Measurements from ENCODE around the gene HES7. TPM values are rescaled to one million over a fixed set of nuclear protein-coding genes. Genes with fewer than 3 reads are reported as not detected.
A peak's percentile ranks its signal among the peaks of the same experiment; 100 is the strongest.
"Not testable (repeated sequence)": the region's sequence is repeated elsewhere in the genome, so short reads cannot be mapped to it uniquely, and the experiment has no call there.

HES7 gene
- total RNA-seq, 4 donors from 2014 or later = 0.46 TPM; not detected in 3

DNA sequence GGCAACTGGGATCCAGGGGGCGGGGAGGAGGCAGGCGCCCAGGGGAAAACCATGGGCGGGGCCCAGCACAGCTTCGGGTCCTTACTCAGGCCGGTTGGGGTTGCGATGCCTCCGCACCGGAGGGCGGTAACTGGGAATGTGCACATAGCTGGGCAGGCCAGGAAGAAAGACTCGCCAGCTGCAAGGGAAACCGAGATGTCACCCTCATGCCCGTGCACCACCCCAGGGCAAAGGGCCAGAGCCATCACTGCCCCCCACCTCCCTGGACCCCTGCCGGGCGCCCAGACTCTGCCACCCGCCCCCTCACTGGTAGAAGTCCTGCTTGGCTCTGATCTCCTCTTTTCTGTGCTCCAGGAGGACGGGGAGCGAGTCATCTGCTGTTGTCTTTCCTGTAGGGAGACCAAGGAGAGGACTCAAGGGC lies 43.1 kb downstream of the HES7 start:
- DNase-seq (ENCODE audit: low spot score) (no peak), ATAC-seq (ENCODE audit: low FRiP score) (peak; percentile 34)
- TF ChIP-seq CTCF (IDR thresholded peaks at IDR 0.05) = no peak

DNA sequence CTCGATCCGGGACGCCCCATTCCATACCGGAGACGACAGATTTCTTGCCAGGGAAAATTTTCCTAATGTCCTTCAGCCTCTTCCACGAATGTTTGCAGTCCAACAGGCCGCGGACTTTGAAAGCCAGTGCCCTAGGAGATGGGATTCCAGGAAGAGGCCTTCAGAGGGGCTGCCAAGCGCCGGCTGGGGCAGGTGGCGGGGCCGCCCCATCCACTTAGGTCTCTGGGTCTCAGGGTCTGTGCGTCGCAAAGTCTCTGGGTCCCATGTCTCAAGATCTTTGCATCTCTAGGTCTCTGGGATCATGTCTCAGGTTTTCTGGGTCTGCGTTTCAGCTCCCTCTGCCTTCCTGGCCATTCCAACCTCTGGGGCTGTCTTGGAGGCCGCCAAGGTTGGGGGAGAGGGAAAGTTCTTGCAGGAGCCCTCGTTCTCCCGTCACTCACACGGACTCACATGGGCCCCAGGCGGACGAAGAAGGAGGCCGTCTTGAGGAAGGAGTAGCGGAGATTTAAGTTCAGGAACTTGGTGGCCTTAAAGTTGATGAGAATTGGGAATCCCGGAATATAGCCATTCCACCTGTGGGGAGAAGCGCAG lies 43.6 kb downstream of the HES7 start:
- no peak for TF ChIP-seq CTCF (IDR thresholded peaks at IDR 0.05)
- ATAC-seq (ENCODE audit: low FRiP score) = peak; percentile 20
- no peak for DNase-seq (ENCODE audit: low spot score)

- peak; percentile 33 for DNase-seq (ENCODE audit: low spot score)
- peak; percentile 82 for ATAC-seq (ENCODE audit: low FRiP score)
- peak in 2 of 3 donors; percentile 4 to 46 for TF ChIP-seq CTCF (IDR thresholded peaks at IDR 0.05)
Observed at GRCh38 chr17:8079291-8080207, 44.4 kb downstream of the HES7 start.

GRCh38 chr17:8077939-8078338 lies 46.0 kb downstream of the HES7 start:
- ATAC-seq (ENCODE audit: low FRiP score); DNase-seq (ENCODE audit: low spot score): not testable (repeated sequence)

DNA sequence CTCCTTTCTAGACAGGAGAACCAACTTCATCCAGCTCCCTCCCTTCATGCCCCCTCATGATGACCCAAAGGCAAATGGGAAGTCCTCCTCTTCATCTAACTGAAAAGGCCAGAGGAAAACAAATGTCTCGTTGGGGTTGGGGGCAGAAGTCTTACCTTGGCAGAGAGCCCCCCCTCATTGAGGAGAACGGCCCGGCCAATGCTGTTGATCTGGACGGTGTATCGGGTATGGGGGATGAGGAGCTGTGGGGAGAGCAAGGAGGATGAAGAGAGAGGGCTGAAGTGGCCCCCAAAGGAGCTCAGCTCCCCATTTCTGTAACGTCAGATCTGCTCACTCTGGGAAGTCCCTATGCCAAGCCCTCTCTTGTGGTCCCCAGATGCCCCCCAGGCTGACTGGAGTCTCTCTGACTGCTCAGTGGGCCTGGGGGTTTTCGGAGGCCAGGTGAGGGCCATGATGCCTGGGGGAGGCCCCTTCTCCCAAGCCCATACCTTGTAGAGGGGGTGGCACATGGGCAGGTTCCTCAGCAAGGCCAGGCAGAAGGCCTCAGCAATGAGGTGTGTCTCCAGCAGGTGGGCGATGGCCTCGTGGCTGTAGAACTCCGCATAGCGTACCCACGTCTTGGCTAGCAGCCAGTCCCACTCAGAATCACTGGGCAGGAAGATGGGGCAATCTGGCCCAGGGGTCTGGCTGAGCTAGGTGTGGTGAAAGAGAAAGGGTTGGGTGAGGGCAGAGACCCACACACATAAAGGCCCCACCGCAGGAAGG lies 47.2 kb downstream of the HES7 start:
- DNase-seq (ENCODE audit: low spot score) (no peak), ATAC-seq (ENCODE audit: low FRiP score) (no peak)
- no peak for TF ChIP-seq CTCF (IDR thresholded peaks at IDR 0.05)

GRCh38 chr17:8075574-8076342 lies 48.1 kb downstream of the HES7 start:
- ATAC-seq (ENCODE audit: low FRiP score) = no peak
- DNase-seq (ENCODE audit: low spot score) = no peak
- no peak for TF ChIP-seq CTCF (IDR thresholded peaks at IDR 0.05)

Data from omental fat pad (tissue), 4 donors.